Brain microvascular endothelial cell (primary cell): ENCODE measurements around the gene MAPK10.

Experiments used
- DNase-seq: peaks from one replicate; pipeline ENCODE4 v3.0.0-alpha.2; 2020
- H3K27ac ChIP-seq: fragments of 250-450 bp; sonication (Bioruptor Pico); 2 replicates; pipeline ENCODE4 v1.5.1; 2020; ENCODE audit warnings: mild to moderate bottlenecking, moderate library complexity
- H3K27me3 ChIP-seq: fragments of 250-450 bp; sonication (Bioruptor Pico); replicated peaks from 2 replicates; pipeline ENCODE4 v1.5.1; 2020; ENCODE audit warnings: mild to moderate bottlenecking
- H3K36me3 ChIP-seq: fragments of 250-450 bp; sonication (Bioruptor Pico); replicated peaks from 2 replicates; pipeline ENCODE4 v1.5.1; 2020; ENCODE audit warnings: mild to moderate bottlenecking
- H3K4me3 ChIP-seq: 2 replicates; pipeline ENCODE4 v1.5.1; 2011; ENCODE audit warnings: low read depth, mild to moderate bottlenecking, control low read depth, low read length, moderate library complexity
- in situ Hi-C: cut with HindIII; loops from 2 replicates; pipeline ENCODE4 v1.10.0; 2017; ENCODE audit warnings: low sequenced_read_pairs, low pct_ligation_motif_present
- TF ChIP-seq, protein P1 (sequence below): IDR thresholded peaks from 2 replicates; pipeline ENCODE4 v1.5.1; 2011; ENCODE audit warnings: low read depth, mild to moderate bottlenecking, moderate library complexity, low read length, control low read depth, inconsistent platforms; ENCODE audit errors: missing control alignments

Gene MAPK10

DNA sequence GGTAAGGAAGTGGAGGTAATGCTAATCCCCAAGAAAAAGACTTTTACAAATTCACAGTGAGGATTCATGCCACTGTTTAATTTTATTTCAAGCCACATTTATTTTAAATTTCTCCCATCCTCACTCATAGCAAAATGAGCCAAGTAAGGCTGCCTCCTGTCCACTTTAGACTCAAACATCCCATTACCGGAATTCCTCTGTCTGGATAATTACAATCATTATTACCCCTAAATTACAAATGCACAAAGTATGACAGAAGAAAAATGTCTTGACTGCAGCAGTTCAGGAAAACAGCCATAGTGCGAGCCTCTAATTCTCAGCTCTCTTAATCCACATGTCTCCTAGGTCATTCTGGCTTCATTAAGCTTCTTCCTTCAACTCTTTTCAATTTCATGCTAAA is 57.0 kb downstream of the MAPK10 start:
- no peak for DNase-seq
- TF ChIP-seq, protein P1, sequence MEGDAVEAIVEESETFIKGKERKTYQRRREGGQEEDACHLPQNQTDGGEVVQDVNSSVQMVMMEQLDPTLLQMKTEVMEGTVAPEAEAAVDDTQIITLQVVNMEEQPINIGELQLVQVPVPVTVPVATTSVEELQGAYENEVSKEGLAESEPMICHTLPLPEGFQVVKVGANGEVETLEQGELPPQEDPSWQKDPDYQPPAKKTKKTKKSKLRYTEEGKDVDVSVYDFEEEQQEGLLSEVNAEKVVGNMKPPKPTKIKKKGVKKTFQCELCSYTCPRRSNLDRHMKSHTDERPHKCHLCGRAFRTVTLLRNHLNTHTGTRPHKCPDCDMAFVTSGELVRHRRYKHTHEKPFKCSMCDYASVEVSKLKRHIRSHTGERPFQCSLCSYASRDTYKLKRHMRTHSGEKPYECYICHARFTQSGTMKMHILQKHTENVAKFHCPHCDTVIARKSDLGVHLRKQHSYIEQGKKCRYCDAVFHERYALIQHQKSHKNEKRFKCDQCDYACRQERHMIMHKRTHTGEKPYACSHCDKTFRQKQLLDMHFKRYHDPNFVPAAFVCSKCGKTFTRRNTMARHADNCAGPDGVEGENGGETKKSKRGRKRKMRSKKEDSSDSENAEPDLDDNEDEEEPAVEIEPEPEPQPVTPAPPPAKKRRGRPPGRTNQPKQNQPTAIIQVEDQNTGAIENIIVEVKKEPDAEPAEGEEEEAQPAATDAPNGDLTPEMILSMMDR, result no peak
- H3K27me3 ChIP-seq, result no peaks in the 10 kb centered on the region
- H3K36me3 ChIP-seq, result no peaks in the 10 kb centered on the region
- in situ Hi-C loops, result no loop called here
- H3K4me3 ChIP-seq, result no peak overlapping the region
- H3K27ac ChIP-seq, result no peak overlapping the region

DNA sequence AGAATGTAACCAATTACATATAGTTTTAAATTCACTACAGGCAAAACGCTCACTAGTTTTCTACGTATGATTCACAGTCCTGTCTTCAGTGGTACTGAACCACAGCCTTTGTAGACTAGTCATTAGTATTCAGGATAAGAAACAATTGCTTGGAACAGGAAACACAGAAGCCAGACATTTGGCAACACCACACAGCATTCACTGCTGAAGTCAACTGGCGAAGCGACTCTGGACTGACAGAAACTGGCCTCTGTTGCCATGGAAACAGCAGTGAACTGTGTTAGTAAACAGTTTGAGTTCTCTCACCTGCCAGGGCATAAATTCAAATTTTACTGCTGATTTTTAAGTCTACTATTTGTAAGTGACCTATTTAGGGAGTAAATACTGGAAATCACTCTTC is 57.6 kb downstream of the MAPK10 start:
- no peaks in the 10 kb centered on the region for H3K27me3 ChIP-seq
- H3K4me3 ChIP-seq, result no peak overlapping the region
- in situ Hi-C loops, result no loop called here
- no peak overlapping the region for H3K27ac ChIP-seq
- no peak for DNase-seq
- TF ChIP-seq, protein P1, result no peak
- H3K36me3 ChIP-seq, result no peaks in the 10 kb centered on the region

DNA sequence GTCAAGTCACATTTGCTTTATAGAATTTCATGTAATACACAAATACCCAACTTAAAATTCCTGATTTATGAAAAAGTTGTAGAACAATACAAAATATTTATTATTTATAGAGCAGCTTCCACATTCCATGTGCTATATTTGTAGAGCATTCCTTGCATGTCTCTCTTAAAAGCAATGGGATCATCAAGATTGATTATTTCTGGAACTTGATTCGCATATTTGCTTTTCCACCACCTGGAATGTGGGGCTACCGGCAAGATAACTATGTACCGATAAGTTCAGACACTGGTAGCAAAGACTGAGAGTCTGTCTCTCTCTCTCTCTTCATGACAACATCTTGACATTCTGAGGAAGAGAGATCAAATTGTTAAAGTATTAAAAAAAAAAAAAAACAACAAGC is 59.3 kb downstream of the MAPK10 start:
- Histone ChIP-seq H3K27ac (no peak overlapping the region), H3K27me3 (no peaks in the 10 kb centered on the region), H3K36me3 (no peaks in the 10 kb centered on the region), H3K4me3 (no peak overlapping the region)
- in situ Hi-C loops, result no loop called here
- TF ChIP-seq, protein P1, result no peak
- no peak for DNase-seq

DNA sequence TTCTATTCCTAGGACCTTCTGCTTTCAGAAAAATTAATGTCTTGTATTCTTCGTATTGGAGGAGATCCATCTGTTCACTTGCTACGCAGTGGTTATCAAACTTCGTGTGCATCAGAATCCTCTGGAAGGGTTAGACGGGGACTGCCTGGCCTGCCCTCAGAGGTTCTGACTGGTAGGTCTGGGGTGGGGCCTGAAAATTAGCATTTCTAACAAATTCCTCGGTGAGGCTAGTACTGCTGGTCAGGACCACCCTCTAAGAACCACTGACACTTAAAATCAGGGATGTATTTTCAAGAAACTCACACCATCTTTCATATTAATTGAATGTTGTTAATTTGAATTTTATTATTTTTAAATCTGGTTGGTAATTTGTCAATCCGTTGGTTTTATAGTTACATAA is 63.0 kb downstream of the MAPK10 start:
- no peak for DNase-seq
- Histone ChIP-seq H3K27me3 (no peaks in the 10 kb centered on the region), H3K4me3 (no peak overlapping the region), H3K36me3 (no peaks in the 10 kb centered on the region), H3K27ac (no peak overlapping the region)
- TF ChIP-seq, protein P1, result no peak
- in situ Hi-C loops, result no loop called here

DNA sequence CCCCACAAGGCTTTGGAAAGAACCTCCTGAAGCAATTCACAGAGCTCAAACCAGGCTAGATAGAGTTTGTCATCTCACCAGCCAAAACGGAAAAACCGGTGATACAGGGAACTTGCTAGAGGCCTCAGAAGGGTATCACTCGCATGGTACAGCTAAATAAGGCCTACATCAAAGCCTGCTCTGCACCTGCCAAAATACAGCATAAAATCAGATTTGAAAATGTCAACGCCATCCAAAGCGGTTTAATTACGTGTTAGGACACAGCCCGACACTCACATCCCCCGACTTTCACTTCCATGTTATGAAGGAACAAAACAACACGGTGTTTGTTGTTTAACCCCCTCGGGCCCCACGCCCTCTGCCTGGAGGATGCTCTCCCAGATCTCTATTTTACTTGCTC is 65.0 kb downstream of the MAPK10 start:
- Histone ChIP-seq H3K4me3 (no peak overlapping the region), H3K36me3 (no peaks in the 10 kb centered on the region), H3K27me3 (no peaks in the 10 kb centered on the region), H3K27ac (no peak overlapping the region)
- DNase-seq, result no peak
- in situ Hi-C loops, result no loop called here
- TF ChIP-seq, protein P1, result no peak

DNA sequence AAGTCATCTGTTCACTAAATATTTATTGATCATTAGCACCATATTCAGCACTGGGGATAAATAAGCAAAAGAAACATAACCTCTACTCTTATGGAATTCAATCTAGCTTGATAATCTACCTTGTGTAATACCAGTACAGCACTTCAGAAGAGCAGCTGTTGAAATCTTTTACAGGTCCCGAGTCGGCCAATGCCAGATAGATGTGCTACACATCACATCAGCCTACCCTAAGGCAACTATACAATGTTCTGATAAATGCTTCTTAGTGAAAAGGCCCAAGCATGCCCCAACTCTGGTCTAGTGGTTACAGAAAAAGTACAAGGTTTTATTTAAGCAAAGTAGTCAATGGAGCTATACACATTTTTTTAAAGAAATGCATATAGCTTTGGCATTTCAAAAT is 68.7 kb downstream of the MAPK10 start:
- in situ Hi-C loops, result no loop called here

More for the DNA sequence above, 68.7 kb downstream of the MAPK10 start:
- DNase-seq, result no peak
- Histone ChIP-seq H3K4me3 (no peak overlapping the region), H3K36me3 (no peaks in the 10 kb centered on the region), H3K27me3 (no peaks in the 10 kb centered on the region), H3K27ac (no peak overlapping the region)
- TF ChIP-seq, protein P1, result no peak
